Measurements from ENCODE around the gene PXMP4. TPM values are rescaled to one million over a fixed set of nuclear protein-coding genes. Genes with fewer than 3 reads are reported as not detected.

PXMP4 gene
- polyA plus RNA-seq, 1 donor from 2014 or later: 3.1 TPM

DNA sequence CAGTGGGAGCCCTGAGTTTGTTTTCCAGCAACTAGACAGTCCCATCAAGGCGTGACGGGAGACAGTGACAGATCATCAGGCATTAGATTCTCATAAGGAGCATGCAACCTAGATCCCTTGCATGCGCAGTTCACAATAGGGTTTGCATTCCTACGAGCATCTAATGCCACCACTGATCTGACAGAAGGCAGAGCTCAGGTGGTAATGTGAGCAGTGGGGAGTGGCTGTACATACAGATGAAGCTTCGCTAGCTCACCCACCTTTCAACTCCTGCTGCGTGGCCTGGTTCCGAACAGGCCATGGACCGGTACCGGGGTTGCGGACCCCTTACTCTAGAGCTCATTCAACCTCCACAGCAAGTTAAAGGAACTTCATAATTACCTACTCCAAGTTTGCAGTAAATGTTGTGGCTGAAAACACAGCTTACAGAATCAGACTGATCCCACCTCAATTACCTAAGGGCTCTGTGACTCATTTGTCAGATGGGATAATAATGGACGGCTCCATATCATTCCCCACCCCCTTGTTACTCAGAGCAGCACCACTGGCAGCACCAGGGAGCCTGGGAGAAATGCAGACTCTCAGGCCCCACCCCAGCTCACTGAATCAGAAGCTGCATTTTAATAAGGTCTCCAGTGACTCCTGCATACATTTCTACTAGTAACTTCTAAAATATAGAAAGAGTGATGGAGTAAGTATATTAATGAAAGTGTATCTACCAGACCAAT lies 15.7 kb downstream of the PXMP4 start:
- no peaks in the 10 kb centered on the region for H3K36me3 ChIP-seq (ENCODE audit: insufficient read depth, low read length)
- TF ChIP-seq RAD21 (conservative IDR thresholded peaks at IDR 0.05) (no peak), TAF1 (IDR thresholded peaks at IDR 0.05; ENCODE audit: low read depth) (no peak), EZH2 (IDR thresholded peaks at IDR 0.05; ENCODE audit: borderline replicate concordance, insufficient read depth, low read length, poor library complexity, severe bottlenecking) (no peak)
- H3K4me3 ChIP-seq (ENCODE audit: low read length): no peak overlapping the region
- no peaks in the 10 kb centered on the region for H3K27me3 ChIP-seq (ENCODE audit: insufficient read depth, low read depth, low read length)
- H2AFZ ChIP-seq (ENCODE audit: low read depth, low read length): no peak overlapping the region
- no peak overlapping the region for H3K9ac ChIP-seq (ENCODE audit: low read length)
- no peaks in the 10 kb centered on the region for H3K9me2 ChIP-seq (ENCODE audit: insufficient read depth, low read length)
- H3F3A ChIP-seq (ENCODE audit: insufficient read depth, low read length, poor library complexity, severe bottlenecking): no peaks in the 10 kb centered on the region
- no peaks in the 10 kb centered on the region for H3K9me3 ChIP-seq (ENCODE audit: low read length)
- H4K20me1 ChIP-seq (ENCODE audit: insufficient read depth): no peaks in the 10 kb centered on the region
- H3K79me2 ChIP-seq (replicated peaks; ENCODE audit: insufficient read depth, low read length): no peaks in the 10 kb centered on the region
- H3K4me2 ChIP-seq (ENCODE audit: low read length): no peak overlapping the region
- no peak overlapping the region for H3K27ac ChIP-seq (ENCODE audit: low read length)

DNA sequence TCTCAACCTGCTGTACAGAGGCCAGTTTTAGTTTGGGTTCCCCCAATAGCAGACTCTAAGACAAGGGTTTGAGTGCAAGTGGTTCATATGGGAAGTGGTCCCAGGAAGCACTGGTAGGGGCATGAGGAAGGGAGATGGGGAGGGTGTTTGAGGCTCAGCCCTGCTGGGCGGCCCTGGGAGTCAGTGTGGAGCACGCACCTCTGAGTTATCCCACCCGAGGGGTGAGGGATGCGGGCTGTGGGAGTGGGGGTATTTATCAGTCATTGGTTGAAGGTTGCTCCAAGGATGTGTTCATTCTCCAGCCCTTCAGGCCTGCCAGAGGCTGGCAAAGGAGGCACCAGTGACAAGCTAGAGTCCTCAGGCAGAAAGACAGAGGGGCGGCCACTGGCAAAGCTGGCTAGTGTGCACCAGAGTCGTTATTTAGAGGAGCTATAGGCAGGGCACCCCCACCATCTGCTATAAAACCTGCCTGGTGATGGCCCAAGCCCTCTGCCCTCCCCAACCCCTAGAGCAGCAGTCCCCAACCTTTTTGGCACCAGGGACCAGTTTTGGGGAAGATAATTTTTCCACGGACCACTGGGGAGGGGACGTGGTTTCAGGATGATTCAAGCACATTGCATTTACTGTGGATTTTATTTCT lies 16.5 kb downstream of the PXMP4 start:
- Histone ChIP-seq H3K4me3 (ENCODE audit: low read length) (no peak overlapping the region), H3K9ac (ENCODE audit: low read length) (no peak overlapping the region), H3K9me2 (ENCODE audit: insufficient read depth, low read length) (no peaks in the 10 kb centered on the region), H2AFZ (ENCODE audit: low read depth, low read length) (no peak overlapping the region), H3K27me3 (ENCODE audit: insufficient read depth, low read depth, low read length) (no peaks in the 10 kb centered on the region), H3K36me3 (ENCODE audit: insufficient read depth, low read length) (no peaks in the 10 kb centered on the region), H3K4me2 (ENCODE audit: low read length) (no peak overlapping the region), H3K27ac (ENCODE audit: low read length) (no peak overlapping the region), H3K79me2 (replicated peaks; ENCODE audit: insufficient read depth, low read length) (no peaks in the 10 kb centered on the region), H4K20me1 (ENCODE audit: insufficient read depth) (no peaks in the 10 kb centered on the region), H3F3A (ENCODE audit: insufficient read depth, low read length, poor library complexity, severe bottlenecking) (no peaks in the 10 kb centered on the region), H3K9me3 (ENCODE audit: low read length) (no peaks in the 10 kb centered on the region)
- TF ChIP-seq POLR2AphosphoS5 (IDR thresholded peaks at IDR 0.05) (no peak), SMC3 (conservative IDR thresholded peaks at IDR 0.05; ENCODE audit: poor library complexity) (no peak), MXI1 (conservative IDR thresholded peaks at IDR 0.05; ENCODE audit: poor library complexity, severe bottlenecking) (no peak), TAF1 (IDR thresholded peaks at IDR 0.05; ENCODE audit: low read depth) (no peak), EP300 (conservative IDR thresholded peaks at IDR 0.05; ENCODE audit: poor library complexity, severe bottlenecking) (no peak), RAD21 (conservative IDR thresholded peaks at IDR 0.05) (no peak), EZH2 (IDR thresholded peaks at IDR 0.05; ENCODE audit: borderline replicate concordance, insufficient read depth, low read length, poor library complexity, severe bottlenecking) (no peak)
- TF ChIP-seq, protein P1, sequence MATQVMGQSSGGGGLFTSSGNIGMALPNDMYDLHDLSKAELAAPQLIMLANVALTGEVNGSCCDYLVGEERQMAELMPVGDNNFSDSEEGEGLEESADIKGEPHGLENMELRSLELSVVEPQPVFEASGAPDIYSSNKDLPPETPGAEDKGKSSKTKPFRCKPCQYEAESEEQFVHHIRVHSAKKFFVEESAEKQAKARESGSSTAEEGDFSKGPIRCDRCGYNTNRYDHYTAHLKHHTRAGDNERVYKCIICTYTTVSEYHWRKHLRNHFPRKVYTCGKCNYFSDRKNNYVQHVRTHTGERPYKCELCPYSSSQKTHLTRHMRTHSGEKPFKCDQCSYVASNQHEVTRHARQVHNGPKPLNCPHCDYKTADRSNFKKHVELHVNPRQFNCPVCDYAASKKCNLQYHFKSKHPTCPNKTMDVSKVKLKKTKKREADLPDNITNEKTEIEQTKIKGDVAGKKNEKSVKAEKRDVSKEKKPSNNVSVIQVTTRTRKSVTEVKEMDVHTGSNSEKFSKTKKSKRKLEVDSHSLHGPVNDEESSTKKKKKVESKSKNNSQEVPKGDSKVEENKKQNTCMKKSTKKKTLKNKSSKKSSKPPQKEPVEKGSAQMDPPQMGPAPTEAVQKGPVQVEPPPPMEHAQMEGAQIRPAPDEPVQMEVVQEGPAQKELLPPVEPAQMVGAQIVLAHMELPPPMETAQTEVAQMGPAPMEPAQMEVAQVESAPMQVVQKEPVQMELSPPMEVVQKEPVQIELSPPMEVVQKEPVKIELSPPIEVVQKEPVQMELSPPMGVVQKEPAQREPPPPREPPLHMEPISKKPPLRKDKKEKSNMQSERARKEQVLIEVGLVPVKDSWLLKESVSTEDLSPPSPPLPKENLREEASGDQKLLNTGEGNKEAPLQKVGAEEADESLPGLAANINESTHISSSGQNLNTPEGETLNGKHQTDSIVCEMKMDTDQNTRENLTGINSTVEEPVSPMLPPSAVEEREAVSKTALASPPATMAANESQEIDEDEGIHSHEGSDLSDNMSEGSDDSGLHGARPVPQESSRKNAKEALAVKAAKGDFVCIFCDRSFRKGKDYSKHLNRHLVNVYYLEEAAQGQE (IDR thresholded peaks at IDR 0.05; ENCODE audit: borderline replicate concordance): no peak
- TF ChIP-seq, protein P2, sequence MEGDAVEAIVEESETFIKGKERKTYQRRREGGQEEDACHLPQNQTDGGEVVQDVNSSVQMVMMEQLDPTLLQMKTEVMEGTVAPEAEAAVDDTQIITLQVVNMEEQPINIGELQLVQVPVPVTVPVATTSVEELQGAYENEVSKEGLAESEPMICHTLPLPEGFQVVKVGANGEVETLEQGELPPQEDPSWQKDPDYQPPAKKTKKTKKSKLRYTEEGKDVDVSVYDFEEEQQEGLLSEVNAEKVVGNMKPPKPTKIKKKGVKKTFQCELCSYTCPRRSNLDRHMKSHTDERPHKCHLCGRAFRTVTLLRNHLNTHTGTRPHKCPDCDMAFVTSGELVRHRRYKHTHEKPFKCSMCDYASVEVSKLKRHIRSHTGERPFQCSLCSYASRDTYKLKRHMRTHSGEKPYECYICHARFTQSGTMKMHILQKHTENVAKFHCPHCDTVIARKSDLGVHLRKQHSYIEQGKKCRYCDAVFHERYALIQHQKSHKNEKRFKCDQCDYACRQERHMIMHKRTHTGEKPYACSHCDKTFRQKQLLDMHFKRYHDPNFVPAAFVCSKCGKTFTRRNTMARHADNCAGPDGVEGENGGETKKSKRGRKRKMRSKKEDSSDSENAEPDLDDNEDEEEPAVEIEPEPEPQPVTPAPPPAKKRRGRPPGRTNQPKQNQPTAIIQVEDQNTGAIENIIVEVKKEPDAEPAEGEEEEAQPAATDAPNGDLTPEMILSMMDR (IDR thresholded peaks at IDR 0.05; ENCODE audit: poor library complexity, severe bottlenecking): no peak

Data from neural cell (in vitro differentiated cells).